Aorta (tissue), 5 donors: ENCODE results near the gene PRR5L. TPM values are rescaled to one million over a fixed set of nuclear protein-coding genes. Genes with fewer than 3 reads are reported as not detected.
A peak's percentile ranks its signal among the peaks of the same experiment; 100 is the strongest.

ENCODE experiments used
- ATAC-seq: fragments of 200-7000 bp; cut with Tn5 transposase; one replicate; pipeline ENCODE4 v1.9.1; 2022; ENCODE audit warnings: moderate library complexity; ENCODE audit not compliant: low FRiP score
- DNase-seq, 2 donors: peaks; one replicate each; pipeline ENCODE4 v3.0.0-alpha.2; 2020
- H3K27ac ChIP-seq, 2 donors: one replicate each; pipeline ENCODE4 v1.5.1; 2013; ENCODE audit warnings: low read length in 2 of 2, mild to moderate bottlenecking in 2 of 2, moderate library complexity in 2 of 2, control low read depth in 1 of 2, inconsistent platforms in 1 of 2, low read depth in 1 of 2
- H3K27me3 ChIP-seq, 2 donors: one replicate each; pipeline ENCODE4 v1.6.1; 2013; ENCODE audit warnings: control low read depth in 1 of 2, low read length in 1 of 2, mild to moderate bottlenecking in 1 of 2, moderate library complexity in 1 of 2; ENCODE audit not compliant: insufficient read depth in 2 of 2, control insufficient read depth in 1 of 2
- H3K36me3 ChIP-seq, 2 donors: one replicate each; pipeline ENCODE4 v1.6.1; 2013; ENCODE audit warnings: control low read depth in 1 of 2, low read length in 1 of 2, mild to moderate bottlenecking in 1 of 2; ENCODE audit not compliant: insufficient read depth in 2 of 2, control insufficient read depth in 1 of 2
- H3K4me1 ChIP-seq, 2 donors: one replicate each; pipeline ENCODE4 v1.6.1; 2013; ENCODE audit warnings: low read length in 2 of 2, control low read depth in 1 of 2, mild to moderate bottlenecking in 1 of 2, moderate library complexity in 1 of 2; ENCODE audit not compliant: insufficient read depth in 2 of 2, control insufficient read depth in 1 of 2
- H3K4me3 ChIP-seq, 2 donors: one replicate each; pipeline ENCODE4 v1.5.1; 2013; ENCODE audit warnings: low read length in 2 of 2, control low read depth in 1 of 2, mild to moderate bottlenecking in 1 of 2
- H3K9me3 ChIP-seq: one replicate; pipeline ENCODE4 v1.6.1; 2013; ENCODE audit warnings: mild to moderate bottlenecking, low read length; ENCODE audit not compliant: control insufficient read depth
- WGBS, 2 donors: extraction: QIAGEN DNeasy Blood & Tissue Kit; methylation state at CpG; one replicate each; pipeline ENCODE4 v1.1.7; 2013; 5-methylcytosine and 5-hydroxymethylcytosine counted together
- intact Hi-C, 2 donors: fragments of 100-400 bp; cut with DNase I; formaldehyde crosslinking; loops; one replicate each; pipeline versions ENCODE4 v1.14.2 to v1.15.0; 2022
- polyA plus RNA-seq, 2 donors: library from polyadenylated mRNA; stranded (reverse); fragments of 200-250 nt; gene quantifications; one replicate each; pipeline ENCODE4 v1.2.3, GENCODE V29; 2013
- total RNA-seq, 2 donors: library from RNA; stranded (reverse); fragmentation: NEBNext Ultra II Directional; extraction: Animal tissue kit (Norgen Biotek cat#: 25700); gene quantifications; one replicate each; pipeline ENCODE4 v1.2.1, GENCODE V29; 2021
- donor health status: healthy with polysubstance abuse.
- donor health status: Bipolar disorder and iron deficiency.
- donor health status: DM: no; HTN: no; CAD: no.
- donor health status: DM: no; HTN: no; CAD: no.
- donor health status: DM: yes; HTN: yes; CAD: no.

The PRR5L gene
- total and polyA plus RNA-seq, 4 donors, result 3.3 to 15.3 (median 5.4) TPM

GRCh38 chr11:36390963-36391471, 94.9 kb downstream of the PRR5L start:
- Histone ChIP-seq H3K36me3 (no peaks in the 10 kb centered on the region), H3K27me3 (peaks cover 0 to 2% of the 10 kb centered on the region in 2 donors), H3K27ac (no peak overlapping the region), H3K4me3 (no peak overlapping the region), H3K4me1 (no peaks in the 10 kb centered on the region), H3K9me3 (no peaks in the 10 kb centered on the region)
- WGBS, 2 donors, result 4 to 11% methylated on average over 4 of the region's 4 CpGs
- intact Hi-C loops, result no loop called here
- DNase-seq, result peak in 1 of 2 donors; percentile 65
- no peak for ATAC-seq

GRCh38 chr11:36392196-36392595, 96.1 kb downstream of the PRR5L start:
- DNase-seq (no peak), ATAC-seq (no peak)
- H3K27ac ChIP-seq, result no peak overlapping the region
- peaks cover 0 to 2% of the 10 kb centered on the region in 2 donors for H3K36me3 ChIP-seq
- H3K4me1 ChIP-seq, result no peaks in the 10 kb centered on the region
- H3K27me3 ChIP-seq, result peaks cover 0 to 2% of the 10 kb centered on the region in 2 donors
- H3K9me3 ChIP-seq, result no peaks in the 10 kb centered on the region
- no peak overlapping the region for H3K4me3 ChIP-seq
- WGBS, 2 donors, result 91 to 93% methylated on average over 2 of the region's 2 CpGs
- intact Hi-C loops, result no loop called here

DNA sequence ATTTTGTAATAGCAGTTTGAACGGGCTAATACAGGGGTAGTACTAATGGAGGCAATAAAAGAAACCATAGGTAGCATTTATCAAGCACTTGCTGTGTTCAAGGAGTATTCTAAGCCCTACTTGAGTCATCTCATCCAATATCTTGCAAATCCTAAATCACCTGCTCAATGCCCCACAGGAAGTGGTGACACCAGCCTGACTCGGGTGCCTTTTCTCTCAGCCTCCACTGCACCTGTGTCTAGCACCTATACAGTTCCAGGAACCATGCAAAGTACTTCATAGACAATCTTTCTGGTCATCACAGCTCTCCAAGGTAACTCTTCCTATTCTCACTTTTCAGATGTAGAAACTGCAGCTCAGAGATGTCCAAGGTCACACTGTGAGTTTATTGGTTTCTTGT, 98.0 kb downstream of the PRR5L start:
- no peak for ATAC-seq
- H3K36me3 ChIP-seq, result peaks cover 0 to 2% of the 10 kb centered on the region in 2 donors
- peaks cover 0 to 2% of the 10 kb centered on the region in 2 donors for H3K27me3 ChIP-seq
- no peak overlapping the region for H3K27ac ChIP-seq
- H3K9me3 ChIP-seq, result no peaks in the 10 kb centered on the region
- no peaks in the 10 kb centered on the region for H3K4me1 ChIP-seq
- no peak for DNase-seq
- WGBS, 2 donors, result 91 to 92% methylated on average over 2 of the region's 2 CpGs
- intact Hi-C loops, result no loop called here
- no peak overlapping the region for H3K4me3 ChIP-seq

GRCh38 chr11:36394926-36395325, 98.8 kb downstream of the PRR5L start:
- H3K9me3 ChIP-seq, result no peaks in the 10 kb centered on the region
- ATAC-seq (no peak), DNase-seq (no peak)
- WGBS, 2 donors, result 96% methylated on average over 3 of the region's 3 CpGs
- no peak overlapping the region for H3K27ac ChIP-seq
- no peaks in the 10 kb centered on the region for H3K4me1 ChIP-seq
- intact Hi-C loops, result no loop called here
- no peak overlapping the region for H3K4me3 ChIP-seq
- H3K36me3 ChIP-seq, result peaks cover 0 to 2% of the 10 kb centered on the region in 2 donors
- peaks cover 0 to 2% of the 10 kb centered on the region in 2 donors for H3K27me3 ChIP-seq

- Histone ChIP-seq H3K4me1 (no peaks in the 10 kb centered on the region), H3K4me3 (no peak overlapping the region), H3K27me3 (peaks cover 0 to 2% of the 10 kb centered on the region in 2 donors), H3K36me3 (peaks cover 0 to 2% of the 10 kb centered on the region in 2 donors), H3K9me3 (no peaks in the 10 kb centered on the region), H3K27ac (no peak overlapping the region)
- DNase-seq (no peak), ATAC-seq (no peak)
- WGBS, 2 donors, result 43 to 51% methylated on average over 11 of the region's 11 CpGs
- intact Hi-C loops, result no loop called here
Measured at GRCh38 chr11:36395978-36396736, 100.1 kb downstream of the PRR5L start.

DNA sequence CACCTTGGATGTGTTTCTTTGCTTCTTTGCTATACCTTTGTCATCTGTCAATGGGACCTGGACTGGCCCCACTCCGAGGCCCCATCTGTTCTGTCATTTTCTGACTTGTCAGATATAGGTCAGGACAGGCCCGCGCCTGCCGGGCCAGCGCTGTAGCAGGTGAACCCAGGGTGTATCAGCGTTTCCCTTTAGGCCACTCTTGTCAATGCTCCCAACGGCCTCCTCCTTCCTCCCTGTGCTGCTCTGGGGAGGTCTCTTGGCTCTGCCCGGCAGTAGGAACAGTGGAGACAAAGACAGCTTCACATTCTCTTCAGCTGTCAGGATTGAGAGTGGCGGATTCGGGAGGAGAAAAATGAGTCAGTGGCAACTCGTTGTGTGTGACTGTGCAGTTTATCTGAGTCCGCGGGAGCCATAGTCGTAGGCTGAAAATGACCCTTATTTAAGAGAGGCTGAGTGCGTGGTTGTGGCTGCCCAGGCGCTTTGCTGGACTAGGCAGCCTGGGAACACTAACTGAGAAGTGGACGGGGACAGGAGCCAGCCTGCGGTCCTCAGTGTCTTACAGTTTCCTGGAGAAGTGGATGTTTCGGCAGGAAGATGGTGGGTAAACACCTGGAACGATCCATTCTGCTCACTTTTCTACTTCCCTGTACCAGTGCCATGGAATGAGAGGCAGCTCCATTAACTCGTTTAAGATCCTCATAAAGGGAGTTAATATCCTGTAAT, 102.3 kb downstream of the PRR5L start:
- Histone ChIP-seq H3K27ac (no peak overlapping the region), H3K9me3 (no peaks in the 10 kb centered on the region), H3K4me3 (no peak overlapping the region), H3K27me3 (peaks cover 0 to 2% of the 10 kb centered on the region in 2 donors), H3K4me1 (no peaks in the 10 kb centered on the region), H3K36me3 (peaks cover 0 to 2% of the 10 kb centered on the region in 2 donors)
- DNase-seq (no peak), ATAC-seq (no peak)
- WGBS, 2 donors, result 87% methylated on average over 21 of the region's 21 CpGs
- intact Hi-C loops, result no loop called here

- ATAC-seq (no peak), DNase-seq (no peak)
- Histone ChIP-seq H3K4me3 (no peak overlapping the region), H3K27me3 (no peaks in the 10 kb centered on the region), H3K4me1 (no peaks in the 10 kb centered on the region), H3K27ac (no peak overlapping the region), H3K36me3 (peaks cover 0 to 2% of the 10 kb centered on the region in 2 donors), H3K9me3 (no peaks in the 10 kb centered on the region)
- intact Hi-C loops, result no loop called here
- WGBS, 2 donors, result 67 to 76% methylated on average over 4 of the region's 4 CpGs
Measured at GRCh38 chr11:36399236-36399635, 103.1 kb downstream of the PRR5L start.

- intact Hi-C loops, result no loop called here
- 97% methylated on average over 5 of the region's 5 CpGs for WGBS, 2 donors
- Histone ChIP-seq H3K27me3 (no peaks in the 10 kb centered on the region), H3K4me1 (no peaks in the 10 kb centered on the region), H3K9me3 (no peaks in the 10 kb centered on the region), H3K36me3 (peaks cover 0 to 2% of the 10 kb centered on the region in 2 donors), H3K4me3 (no peak overlapping the region), H3K27ac (no peak overlapping the region)
- DNase-seq (no peak), ATAC-seq (no peak)
Measured at GRCh38 chr11:36399745-36400144, 103.7 kb downstream of the PRR5L start.
